ENCODE results near the gene LIN52.

DNA sequence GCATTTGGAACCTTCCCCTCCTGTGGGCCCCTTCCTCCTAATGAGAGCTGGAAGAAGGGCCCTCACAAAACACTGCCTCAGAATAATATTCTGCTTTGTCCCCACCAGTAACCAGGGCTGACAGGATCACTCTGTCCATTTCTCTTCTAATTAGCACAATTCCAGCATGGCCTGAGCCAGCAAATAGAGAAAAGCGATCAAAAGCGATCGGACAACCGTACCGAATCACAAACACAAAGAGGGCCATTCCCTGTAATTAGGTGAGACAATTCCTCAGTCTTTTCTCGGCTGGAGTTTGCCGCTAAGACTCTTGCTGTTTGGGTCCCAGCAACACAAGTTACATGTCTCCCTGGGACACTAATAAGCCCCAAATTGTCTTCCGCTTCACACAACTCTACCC lies 118.9 kb downstream of the LIN52 start:
- TF ChIP-seq, protein P1, sequence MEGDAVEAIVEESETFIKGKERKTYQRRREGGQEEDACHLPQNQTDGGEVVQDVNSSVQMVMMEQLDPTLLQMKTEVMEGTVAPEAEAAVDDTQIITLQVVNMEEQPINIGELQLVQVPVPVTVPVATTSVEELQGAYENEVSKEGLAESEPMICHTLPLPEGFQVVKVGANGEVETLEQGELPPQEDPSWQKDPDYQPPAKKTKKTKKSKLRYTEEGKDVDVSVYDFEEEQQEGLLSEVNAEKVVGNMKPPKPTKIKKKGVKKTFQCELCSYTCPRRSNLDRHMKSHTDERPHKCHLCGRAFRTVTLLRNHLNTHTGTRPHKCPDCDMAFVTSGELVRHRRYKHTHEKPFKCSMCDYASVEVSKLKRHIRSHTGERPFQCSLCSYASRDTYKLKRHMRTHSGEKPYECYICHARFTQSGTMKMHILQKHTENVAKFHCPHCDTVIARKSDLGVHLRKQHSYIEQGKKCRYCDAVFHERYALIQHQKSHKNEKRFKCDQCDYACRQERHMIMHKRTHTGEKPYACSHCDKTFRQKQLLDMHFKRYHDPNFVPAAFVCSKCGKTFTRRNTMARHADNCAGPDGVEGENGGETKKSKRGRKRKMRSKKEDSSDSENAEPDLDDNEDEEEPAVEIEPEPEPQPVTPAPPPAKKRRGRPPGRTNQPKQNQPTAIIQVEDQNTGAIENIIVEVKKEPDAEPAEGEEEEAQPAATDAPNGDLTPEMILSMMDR (IDR thresholded peaks at IDR 0.05; ENCODE audit: low read length) = no peak
- no peak for TF ChIP-seq EZH2 (optimal IDR thresholded peaks at IDR 0.05; ENCODE audit: low read depth, low read length)

Data from MM.1S (cell line).